NCI-H446 treated with DMSO at 0.1 percent for 48 hours (cell line): ENCODE measurements around the gene MTF2.

Source experiments
- DNase-seq: peaks from one replicate; lab custom pipeline; 2025; lab: John Stamatoyannopoulos, UW

The MTF2 gene

GRCh38 chr1:93186667-93187066, 107.6 kb downstream of the MTF2 start:
- DNase-seq, result no peak
